Heart left ventricle (tissue), 13 donors: ENCODE data around the gene PPCS.

Source experiments
- CTCF ChIP-seq, 12 donors: fragments of 200-600 bp; sonication (generic) in 4 of 12; IDR thresholded peaks; one replicate each; pipeline versions ENCODE4 v1.5.0 to v1.8.0; 2018 to 2022; ENCODE audit warnings: antibody characterized with exemption in 12 of 12, mild to moderate bottlenecking in 5 of 12
- POLR2A ChIP-seq, 2 donors: fragments of 450-650 bp; IDR thresholded peaks; one replicate each; pipeline ENCODE4 v1.6.1; 2017; ENCODE audit warnings: antibody characterized with exemption in 2 of 2, mild to moderate bottlenecking in 2 of 2, moderate library complexity in 2 of 2
- donor health status: ischemic (EF 13 %, LVEDD 7.1; RV severe dilation, severe dysfunction).
- donor health status: DM: no; HTN: yes; CAD: no.
- donor health status: DM: no; HTN: no; CAD: no.
- donor health status: ischemic (EF 25% LVEDD 6.9; RV normal size, moderate dysfunction).
- donor health status: ischemic (EF 25% LVEDD 5.7; RV mildly dilated, moderate dysfunction).
- donor health status: ischemic (EF 35%, LVEDD 5.7; RV mildly dilated, moderate dysfunction).
- donor health status: nonischemic (EF 11% LVEDD 7.7; RV severe dilation, severe dysfunction).
- donor health status: DM: yes; HTN: yes; CAD: no.
- donor health status: PGD.
- donor health status: ischemic (EF 29% LVEDD 5.4; RV normal size, mild dysfunction).
- donor health status: nonischemic (EF 23%, LVEDD 6.1; RV moderate dilation, normal function).

GRCh38 chr1:42463921-42464320 lies 7.6 kb downstream of the PPCS start:
- TF ChIP-seq POLR2A (IDR thresholded peaks at IDR 0.05) (no peak), CTCF (IDR thresholded peaks at IDR 0.05) (no peak)
